ENCODE measurements around the gene CDKN1B.

CDKN1B gene

DNA sequence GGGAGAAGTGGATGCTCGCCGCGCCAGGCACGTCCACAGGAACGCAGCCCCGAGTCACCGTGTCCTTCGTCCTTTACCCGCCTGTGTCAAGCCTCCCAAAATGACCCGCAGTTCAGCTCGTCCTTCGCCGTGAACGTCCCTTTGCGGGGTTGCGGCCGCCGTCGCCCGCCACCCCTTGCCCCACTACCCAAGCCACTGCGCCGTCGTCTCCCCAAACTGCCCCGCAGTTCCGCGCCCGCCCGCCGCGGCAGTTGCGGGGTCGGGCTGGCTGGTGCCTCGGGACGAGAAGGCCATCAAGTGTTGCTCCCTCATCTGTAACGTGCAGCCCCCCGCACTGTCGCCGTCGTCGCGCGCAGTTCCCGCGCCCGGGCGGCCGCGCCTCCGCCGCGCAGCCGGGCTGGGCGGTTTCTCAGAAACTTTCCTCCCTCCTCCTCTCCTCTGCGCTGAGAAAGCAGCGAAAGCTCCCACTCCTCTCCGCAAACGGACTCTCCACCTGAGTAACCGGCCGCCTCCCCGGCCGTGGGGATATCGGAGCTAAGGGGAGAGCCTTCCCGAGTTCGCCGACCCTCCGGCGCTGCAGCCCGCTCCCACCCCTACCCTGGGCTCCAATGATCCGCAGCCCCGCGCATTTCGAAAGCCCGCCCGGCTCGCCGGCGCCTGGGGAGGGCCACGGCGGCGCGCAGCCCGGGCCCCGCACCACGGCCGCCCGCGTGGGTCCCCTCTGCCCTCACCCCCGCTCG lies 6.7 kb downstream of the CDKN1B start (continued):
- TF ChIP-seq ZBTB1 (tag by site-specific recombination; IDR thresholded peaks at IDR 0.05): peak; percentile 72; the same call in 1 of the 2 replicates
- TF ChIP-seq, protein P1, sequence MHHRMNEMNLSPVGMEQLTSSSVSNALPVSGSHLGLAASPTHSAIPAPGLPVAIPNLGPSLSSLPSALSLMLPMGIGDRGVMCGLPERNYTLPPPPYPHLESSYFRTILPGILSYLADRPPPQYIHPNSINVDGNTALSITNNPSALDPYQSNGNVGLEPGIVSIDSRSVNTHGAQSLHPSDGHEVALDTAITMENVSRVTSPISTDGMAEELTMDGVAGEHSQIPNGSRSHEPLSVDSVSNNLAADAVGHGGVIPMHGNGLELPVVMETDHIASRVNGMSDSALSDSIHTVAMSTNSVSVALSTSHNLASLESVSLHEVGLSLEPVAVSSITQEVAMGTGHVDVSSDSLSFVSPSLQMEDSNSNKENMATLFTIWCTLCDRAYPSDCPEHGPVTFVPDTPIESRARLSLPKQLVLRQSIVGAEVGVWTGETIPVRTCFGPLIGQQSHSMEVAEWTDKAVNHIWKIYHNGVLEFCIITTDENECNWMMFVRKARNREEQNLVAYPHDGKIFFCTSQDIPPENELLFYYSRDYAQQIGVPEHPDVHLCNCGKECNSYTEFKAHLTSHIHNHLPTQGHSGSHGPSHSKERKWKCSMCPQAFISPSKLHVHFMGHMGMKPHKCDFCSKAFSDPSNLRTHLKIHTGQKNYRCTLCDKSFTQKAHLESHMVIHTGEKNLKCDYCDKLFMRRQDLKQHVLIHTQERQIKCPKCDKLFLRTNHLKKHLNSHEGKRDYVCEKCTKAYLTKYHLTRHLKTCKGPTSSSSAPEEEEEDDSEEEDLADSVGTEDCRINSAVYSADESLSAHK (tag by site-specific recombination; IDR thresholded peaks at IDR 0.05): peak; percentile 12; the same call in 1 of the 2 replicates
- TF ChIP-seq, protein P2, sequence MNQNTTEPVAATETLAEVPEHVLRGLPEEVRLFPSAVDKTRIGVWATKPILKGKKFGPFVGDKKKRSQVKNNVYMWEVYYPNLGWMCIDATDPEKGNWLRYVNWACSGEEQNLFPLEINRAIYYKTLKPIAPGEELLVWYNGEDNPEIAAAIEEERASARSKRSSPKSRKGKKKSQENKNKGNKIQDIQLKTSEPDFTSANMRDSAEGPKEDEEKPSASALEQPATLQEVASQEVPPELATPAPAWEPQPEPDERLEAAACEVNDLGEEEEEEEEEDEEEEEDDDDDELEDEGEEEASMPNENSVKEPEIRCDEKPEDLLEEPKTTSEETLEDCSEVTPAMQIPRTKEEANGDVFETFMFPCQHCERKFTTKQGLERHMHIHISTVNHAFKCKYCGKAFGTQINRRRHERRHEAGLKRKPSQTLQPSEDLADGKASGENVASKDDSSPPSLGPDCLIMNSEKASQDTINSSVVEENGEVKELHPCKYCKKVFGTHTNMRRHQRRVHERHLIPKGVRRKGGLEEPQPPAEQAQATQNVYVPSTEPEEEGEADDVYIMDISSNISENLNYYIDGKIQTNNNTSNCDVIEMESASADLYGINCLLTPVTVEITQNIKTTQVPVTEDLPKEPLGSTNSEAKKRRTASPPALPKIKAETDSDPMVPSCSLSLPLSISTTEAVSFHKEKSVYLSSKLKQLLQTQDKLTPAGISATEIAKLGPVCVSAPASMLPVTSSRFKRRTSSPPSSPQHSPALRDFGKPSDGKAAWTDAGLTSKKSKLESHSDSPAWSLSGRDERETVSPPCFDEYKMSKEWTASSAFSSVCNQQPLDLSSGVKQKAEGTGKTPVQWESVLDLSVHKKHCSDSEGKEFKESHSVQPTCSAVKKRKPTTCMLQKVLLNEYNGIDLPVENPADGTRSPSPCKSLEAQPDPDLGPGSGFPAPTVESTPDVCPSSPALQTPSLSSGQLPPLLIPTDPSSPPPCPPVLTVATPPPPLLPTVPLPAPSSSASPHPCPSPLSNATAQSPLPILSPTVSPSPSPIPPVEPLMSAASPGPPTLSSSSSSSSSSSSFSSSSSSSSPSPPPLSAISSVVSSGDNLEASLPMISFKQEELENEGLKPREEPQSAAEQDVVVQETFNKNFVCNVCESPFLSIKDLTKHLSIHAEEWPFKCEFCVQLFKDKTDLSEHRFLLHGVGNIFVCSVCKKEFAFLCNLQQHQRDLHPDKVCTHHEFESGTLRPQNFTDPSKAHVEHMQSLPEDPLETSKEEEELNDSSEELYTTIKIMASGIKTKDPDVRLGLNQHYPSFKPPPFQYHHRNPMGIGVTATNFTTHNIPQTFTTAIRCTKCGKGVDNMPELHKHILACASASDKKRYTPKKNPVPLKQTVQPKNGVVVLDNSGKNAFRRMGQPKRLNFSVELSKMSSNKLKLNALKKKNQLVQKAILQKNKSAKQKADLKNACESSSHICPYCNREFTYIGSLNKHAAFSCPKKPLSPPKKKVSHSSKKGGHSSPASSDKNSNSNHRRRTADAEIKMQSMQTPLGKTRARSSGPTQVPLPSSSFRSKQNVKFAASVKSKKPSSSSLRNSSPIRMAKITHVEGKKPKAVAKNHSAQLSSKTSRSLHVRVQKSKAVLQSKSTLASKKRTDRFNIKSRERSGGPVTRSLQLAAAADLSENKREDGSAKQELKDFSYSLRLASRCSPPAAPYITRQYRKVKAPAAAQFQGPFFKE (tag by site-specific recombination; IDR thresholded peaks at IDR 0.05; ENCODE audit: borderline replicate concordance): peak; percentile 86; the same call in 1 of the 2 replicates
- TF ChIP-seq ZNF292 (tag by site-specific recombination; IDR thresholded peaks at IDR 0.05; ENCODE audit: borderline replicate concordance, low read depth): no peak
- TF ChIP-seq, protein P3, sequence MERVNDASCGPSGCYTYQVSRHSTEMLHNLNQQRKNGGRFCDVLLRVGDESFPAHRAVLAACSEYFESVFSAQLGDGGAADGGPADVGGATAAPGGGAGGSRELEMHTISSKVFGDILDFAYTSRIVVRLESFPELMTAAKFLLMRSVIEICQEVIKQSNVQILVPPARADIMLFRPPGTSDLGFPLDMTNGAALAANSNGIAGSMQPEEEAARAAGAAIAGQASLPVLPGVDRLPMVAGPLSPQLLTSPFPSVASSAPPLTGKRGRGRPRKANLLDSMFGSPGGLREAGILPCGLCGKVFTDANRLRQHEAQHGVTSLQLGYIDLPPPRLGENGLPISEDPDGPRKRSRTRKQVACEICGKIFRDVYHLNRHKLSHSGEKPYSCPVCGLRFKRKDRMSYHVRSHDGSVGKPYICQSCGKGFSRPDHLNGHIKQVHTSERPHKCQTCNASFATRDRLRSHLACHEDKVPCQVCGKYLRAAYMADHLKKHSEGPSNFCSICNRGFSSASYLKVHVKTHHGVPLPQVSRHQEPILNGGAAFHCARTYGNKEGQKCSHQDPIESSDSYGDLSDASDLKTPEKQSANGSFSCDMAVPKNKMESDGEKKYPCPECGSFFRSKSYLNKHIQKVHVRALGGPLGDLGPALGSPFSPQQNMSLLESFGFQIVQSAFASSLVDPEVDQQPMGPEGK (tag by site-specific recombination; IDR thresholded peaks at IDR 0.05): peak; percentile 88
- no peak for TF ChIP-seq MEIS1 (CRISPR knock-in tag; IDR thresholded peaks at IDR 0.05; ENCODE audit: borderline replicate concordance)
- TF ChIP-seq GLI4 (tag by site-specific recombination; IDR thresholded peaks at IDR 0.05): peak; percentile 66; the same call in 1 of the 2 replicates
- TF ChIP-seq, protein P4, sequence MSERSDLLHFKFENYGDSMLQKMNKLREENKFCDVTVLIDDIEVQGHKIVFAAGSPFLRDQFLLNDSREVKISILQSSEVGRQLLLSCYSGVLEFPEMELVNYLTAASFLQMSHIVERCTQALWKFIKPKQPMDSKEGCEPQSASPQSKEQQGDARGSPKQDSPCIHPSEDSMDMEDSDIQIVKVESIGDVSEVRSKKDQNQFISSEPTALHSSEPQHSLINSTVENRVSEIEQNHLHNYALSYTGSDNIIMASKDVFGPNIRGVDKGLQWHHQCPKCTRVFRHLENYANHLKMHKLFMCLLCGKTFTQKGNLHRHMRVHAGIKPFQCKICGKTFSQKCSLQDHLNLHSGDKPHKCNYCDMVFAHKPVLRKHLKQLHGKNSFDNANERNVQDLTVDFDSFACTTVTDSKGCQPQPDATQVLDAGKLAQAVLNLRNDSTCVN (tag by site-specific recombination; optimal IDR thresholded peaks at IDR 0.05): peak; percentile 99
- TF ChIP-seq, protein P5, sequence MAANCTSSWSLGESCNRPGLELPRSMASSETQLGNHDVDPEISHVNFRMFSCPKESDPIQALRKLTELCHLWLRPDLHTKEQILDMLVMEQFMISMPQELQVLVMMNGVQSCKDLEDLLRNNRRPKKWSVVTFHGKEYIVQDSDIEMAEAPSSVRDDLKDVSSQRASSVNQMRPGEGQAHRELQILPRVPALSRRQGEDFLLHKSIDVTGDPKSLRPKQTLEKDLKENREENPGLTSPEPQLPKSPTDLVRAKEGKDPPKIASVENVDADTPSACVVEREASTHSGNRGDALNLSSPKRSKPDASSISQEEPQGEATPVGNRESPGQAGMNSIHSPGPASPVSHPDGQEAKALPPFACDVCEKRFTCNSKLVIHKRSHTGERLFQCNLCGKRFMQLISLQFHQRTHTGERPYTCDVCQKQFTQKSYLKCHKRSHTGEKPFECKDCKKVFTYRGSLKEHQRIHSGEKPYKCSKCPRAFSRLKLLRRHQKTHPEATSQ (tag by site-specific recombination; IDR thresholded peaks at IDR 0.05): 0 out of 2 replicates have a peak, but pooled peaks have one; percentile 35
- TF ChIP-seq ZBTB48 (tag by site-specific recombination; IDR thresholded peaks at IDR 0.05): 0 out of 2 replicates have a peak, but pooled peaks have one; percentile 21
- no peak for TF ChIP-seq ZNF514 (tag by site-specific recombination; IDR thresholded peaks at IDR 0.05)
- TF ChIP-seq IKZF3 (tag by site-specific recombination; IDR thresholded peaks at IDR 0.05): 0 out of 2 replicates have a peak, but pooled peaks have one; percentile 14
- TF ChIP-seq ZSCAN30 (tag by site-specific recombination; IDR thresholded peaks at IDR 0.05): 0 out of 2 replicates have a peak, but pooled peaks have one; percentile 19
- TF ChIP-seq KLF8 (tag by site-specific recombination; IDR thresholded peaks at IDR 0.05): peak; percentile 39; the same call in 1 of the 2 replicates
- TF ChIP-seq ZNF585B (tag by site-specific recombination; IDR thresholded peaks at IDR 0.05): no peak
- TF ChIP-seq ZFP69B (tag by site-specific recombination; IDR thresholded peaks at IDR 0.05): 0 out of 2 replicates have a peak, but pooled peaks have one; percentile 19
- TF ChIP-seq, protein P6, sequence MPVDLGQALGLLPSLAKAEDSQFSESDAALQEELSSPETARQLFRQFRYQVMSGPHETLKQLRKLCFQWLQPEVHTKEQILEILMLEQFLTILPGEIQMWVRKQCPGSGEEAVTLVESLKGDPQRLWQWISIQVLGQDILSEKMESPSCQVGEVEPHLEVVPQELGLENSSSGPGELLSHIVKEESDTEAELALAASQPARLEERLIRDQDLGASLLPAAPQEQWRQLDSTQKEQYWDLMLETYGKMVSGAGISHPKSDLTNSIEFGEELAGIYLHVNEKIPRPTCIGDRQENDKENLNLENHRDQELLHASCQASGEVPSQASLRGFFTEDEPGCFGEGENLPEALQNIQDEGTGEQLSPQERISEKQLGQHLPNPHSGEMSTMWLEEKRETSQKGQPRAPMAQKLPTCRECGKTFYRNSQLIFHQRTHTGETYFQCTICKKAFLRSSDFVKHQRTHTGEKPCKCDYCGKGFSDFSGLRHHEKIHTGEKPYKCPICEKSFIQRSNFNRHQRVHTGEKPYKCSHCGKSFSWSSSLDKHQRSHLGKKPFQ (tag by site-specific recombination; IDR thresholded peaks at IDR 0.05): no peak
- TF ChIP-seq, protein P7, sequence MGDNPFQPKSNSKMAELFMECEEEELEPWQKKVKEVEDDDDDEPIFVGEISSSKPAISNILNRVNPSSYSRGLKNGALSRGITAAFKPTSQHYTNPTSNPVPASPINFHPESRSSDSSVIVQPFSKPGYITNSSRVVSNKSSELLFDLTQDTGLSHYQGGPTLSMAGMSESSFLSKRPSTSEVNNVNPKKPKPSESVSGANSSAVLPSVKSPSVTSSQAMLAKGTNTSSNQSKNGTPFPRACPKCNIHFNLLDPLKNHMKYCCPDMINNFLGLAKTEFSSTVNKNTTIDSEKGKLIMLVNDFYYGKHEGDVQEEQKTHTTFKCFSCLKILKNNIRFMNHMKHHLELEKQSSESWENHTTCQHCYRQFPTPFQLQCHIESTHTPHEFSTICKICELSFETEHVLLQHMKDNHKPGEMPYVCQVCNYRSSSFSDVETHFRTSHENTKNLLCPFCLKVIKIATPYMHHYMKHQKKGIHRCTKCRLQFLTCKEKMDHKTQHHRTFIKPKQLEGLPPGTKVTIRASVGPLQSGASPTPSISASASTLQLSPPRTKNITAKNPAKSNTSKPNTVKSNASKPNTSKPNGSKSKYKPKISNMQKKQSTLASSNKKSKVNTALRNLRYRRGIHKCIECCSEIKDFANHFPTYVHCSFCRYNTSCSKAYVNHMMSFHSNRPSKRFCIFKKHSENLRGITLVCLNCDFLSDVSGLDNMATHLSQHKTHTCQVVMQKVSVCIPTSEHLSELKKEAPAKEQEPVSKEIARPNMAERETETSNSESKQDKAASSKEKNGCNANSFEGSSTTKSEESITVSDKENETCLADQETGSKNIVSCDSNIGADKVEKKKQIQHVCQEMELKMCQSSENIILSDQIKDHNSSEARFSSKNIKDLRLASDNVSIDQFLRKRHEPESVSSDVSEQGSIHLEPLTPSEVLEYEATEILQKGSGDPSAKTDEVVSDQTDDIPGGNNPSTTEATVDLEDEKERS (tag by site-specific recombination; IDR thresholded peaks at IDR 0.05): no peak

All from HEK293 (cell line).